Body of pancreas (tissue), 4 donors: ENCODE results near the gene PRSS36. TPM values are rescaled to one million over a fixed set of nuclear protein-coding genes. Genes with fewer than 3 reads are reported as not detected.
A peak's percentile ranks its signal among the peaks of the same experiment; 100 is the strongest.

Experiments used
- ATAC-seq: fragments of 150-250 bp; one replicate; pipeline ENCODE4 v1.9.1; 2016
- DNase-seq, 4 donors: peaks; one replicate each; pipeline ENCODE4 v3.0.0-alpha.2; 2019
- H3K27ac ChIP-seq, 4 donors: fragments of 200-600 bp; sonication (generic); 1 replicate in 3 of 4; 2 replicates in 1 of 4; pipeline versions ENCODE4 v1.5.1 to v1.6.1; 2016 to 2019; ENCODE audit warnings: mild to moderate bottlenecking in 1 of 4, mixed read lengths in 1 of 4, moderate library complexity in 1 of 4
- H3K27me3 ChIP-seq, 2 donors: fragments of 200-600 bp; sonication (generic); one replicate each; pipeline ENCODE4 v1.6.0; 2016; ENCODE audit warnings: mild to moderate bottlenecking in 1 of 2
- H3K36me3 ChIP-seq, 2 donors: fragments of 200-600 bp; sonication (generic); replicated peaks in 1 of 2; 2 replicates each; pipeline ENCODE4 v1.5.1; 2016; ENCODE audit warnings: low read depth in 2 of 2; ENCODE audit not compliant: insufficient read depth in 1 of 2
- H3K4me1 ChIP-seq: fragments of 200-600 bp; sonication (generic); one replicate; pipeline ENCODE4 v1.6.0; 2016
- H3K4me3 ChIP-seq, 2 donors: fragments of 200-600 bp; sonication (generic); 1 replicate in 1 of 2; 2 replicates in 1 of 2; pipeline ENCODE4 v1.5.1; 2016 to 2019
- H3K9me3 ChIP-seq, 3 donors: fragments of 200-600 bp; sonication (generic); 1 replicate in 2 of 3; 2 replicates in 1 of 3; pipeline ENCODE4 v1.5.1; 2016
- POLR2A ChIP-seq, 3 donors: fragments of 450-650 bp; IDR thresholded peaks; one replicate each; pipeline ENCODE4 v1.6.1; 2016; ENCODE audit warnings: antibody characterized with exemption in 3 of 3, mild to moderate bottlenecking in 2 of 3
- WGBS, 2 donors: methylation state at CpG; one replicate each; pipeline ENCODE4 v1.1.5; 2017; 5-methylcytosine and 5-hydroxymethylcytosine counted together
- intact Hi-C: fragments of 100-400 bp; cut with DNase I; formaldehyde crosslinking; loops from one replicate; pipeline ENCODE4 v1.15.1; 2023
- total RNA-seq, 2 donors: library from RNA; depleted of rRNA; stranded (reverse); fragments of >200 nt; gene quantifications; one replicate each; pipeline ENCODE4 v1.1.0, GENCODE V29; 2016
- TF ChIP-seq, protein P1 (sequence below), 7 experiments: fragments of 450-650 bp in 4 of 7; fragments of 200-600 bp in 3 of 7; sonication (generic) in 3 of 7; IDR thresholded peaks; one replicate each; pipeline ENCODE4 v1.5.1; 2016 to 2019; ENCODE audit warnings: antibody characterized with exemption in 7 of 7

PRSS36 gene
- total RNA-seq, 2 donors from 2014 or later: 0.52 to 65.3 TPM

DNA sequence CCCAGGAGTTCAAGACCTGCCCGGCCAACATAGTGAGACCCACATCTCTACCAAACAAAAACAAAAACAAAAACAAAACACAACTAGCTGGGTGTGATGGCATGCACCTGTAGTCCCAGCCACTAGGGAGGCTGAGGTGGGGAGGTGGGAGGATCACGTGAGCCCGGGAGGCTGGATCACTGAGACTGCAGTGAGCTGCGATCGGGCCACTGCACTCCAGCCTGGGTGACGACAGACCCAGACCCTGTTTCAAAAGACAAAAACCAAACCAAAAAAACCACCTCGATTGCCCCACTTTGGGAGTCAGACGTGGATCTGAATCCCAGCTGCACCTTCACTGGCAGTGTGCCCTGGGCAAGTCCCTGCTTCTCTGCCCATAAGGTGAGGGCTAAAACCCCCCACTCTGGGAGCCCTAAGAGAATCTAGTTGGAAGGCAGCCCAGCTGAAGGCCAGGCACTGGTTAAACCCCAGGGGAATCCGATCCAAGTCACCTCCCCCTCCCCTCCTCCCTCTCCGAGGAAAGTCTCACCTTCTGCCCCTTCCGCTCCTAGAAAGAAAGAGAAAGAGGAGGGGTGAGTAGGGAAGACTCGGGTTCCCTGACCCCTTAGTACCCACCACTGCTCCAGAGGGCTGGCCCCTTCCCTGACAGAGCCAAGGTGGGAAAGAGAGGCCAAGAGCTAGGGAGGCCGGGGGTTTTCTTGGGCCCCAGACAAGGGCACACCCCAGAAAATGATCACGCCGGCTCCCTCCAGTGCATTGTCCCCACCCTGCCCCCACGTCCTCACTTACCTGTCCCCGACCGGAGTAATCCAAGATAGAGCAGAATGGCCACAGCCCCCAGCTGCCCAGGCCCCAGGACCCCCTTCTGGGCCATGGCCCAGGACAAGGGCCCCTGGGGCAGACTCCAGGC, 15.0 kb downstream of the PRSS36 start:
- H3K4me3 ChIP-seq: peak overlapping the region; percentile 44 to 95
- 7 to 18% methylated on average over 18 of the region's 18 CpGs for WGBS, 2 donors
- H3K27ac ChIP-seq: peak overlapping the region; percentile 94 to 99 (median 94)
- no peaks in the 10 kb centered on the region for H3K27me3 ChIP-seq
- ATAC-seq: peak; percentile 40
- no peaks in the 10 kb centered on the region for H3K9me3 ChIP-seq
- intact Hi-C loops: no loop called here
- peak; percentile 72 to 93 (median 91) for TF ChIP-seq POLR2A (IDR thresholded peaks at IDR 0.05)
- TF ChIP-seq, protein P1, sequence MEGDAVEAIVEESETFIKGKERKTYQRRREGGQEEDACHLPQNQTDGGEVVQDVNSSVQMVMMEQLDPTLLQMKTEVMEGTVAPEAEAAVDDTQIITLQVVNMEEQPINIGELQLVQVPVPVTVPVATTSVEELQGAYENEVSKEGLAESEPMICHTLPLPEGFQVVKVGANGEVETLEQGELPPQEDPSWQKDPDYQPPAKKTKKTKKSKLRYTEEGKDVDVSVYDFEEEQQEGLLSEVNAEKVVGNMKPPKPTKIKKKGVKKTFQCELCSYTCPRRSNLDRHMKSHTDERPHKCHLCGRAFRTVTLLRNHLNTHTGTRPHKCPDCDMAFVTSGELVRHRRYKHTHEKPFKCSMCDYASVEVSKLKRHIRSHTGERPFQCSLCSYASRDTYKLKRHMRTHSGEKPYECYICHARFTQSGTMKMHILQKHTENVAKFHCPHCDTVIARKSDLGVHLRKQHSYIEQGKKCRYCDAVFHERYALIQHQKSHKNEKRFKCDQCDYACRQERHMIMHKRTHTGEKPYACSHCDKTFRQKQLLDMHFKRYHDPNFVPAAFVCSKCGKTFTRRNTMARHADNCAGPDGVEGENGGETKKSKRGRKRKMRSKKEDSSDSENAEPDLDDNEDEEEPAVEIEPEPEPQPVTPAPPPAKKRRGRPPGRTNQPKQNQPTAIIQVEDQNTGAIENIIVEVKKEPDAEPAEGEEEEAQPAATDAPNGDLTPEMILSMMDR (IDR thresholded peaks at IDR 0.05): peak in 5 of 7 experiments; percentile 17 to 78 (median 54)
- DNase-seq: peak; percentile 77 to 85 (median 84)
- H3K4me1 ChIP-seq: peaks cover 71% of the 10 kb centered on the region
- H3K36me3 ChIP-seq: peaks cover 0 to 4% of the 10 kb centered on the region in 2 donors

DNA sequence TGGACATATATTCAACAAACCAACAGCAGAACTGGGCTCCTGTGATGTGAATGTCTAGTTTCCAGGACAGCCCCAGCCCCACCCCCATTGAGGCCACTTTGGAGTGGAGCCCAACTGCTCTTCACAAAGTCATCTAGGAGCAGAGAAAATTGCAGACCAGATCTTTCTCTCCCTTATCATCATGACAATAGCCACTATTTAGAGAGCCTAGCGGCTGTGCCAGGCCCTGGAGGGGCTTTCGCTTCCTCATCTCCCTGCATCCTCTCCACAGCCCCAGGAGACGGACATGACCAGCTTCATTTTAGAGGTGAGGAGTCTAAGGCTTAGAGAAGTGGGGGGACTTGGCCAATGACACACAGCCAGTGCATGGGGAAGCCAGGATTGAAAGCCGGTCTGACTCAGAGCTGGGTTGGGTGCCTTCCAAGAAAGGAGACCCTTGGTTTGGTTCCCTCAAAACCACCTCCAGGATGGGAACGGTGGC, 15.7 kb downstream of the PRSS36 start:
- Histone ChIP-seq H3K4me1 (peaks cover 74% of the 10 kb centered on the region), H3K9me3 (no peaks in the 10 kb centered on the region), H3K27ac (peak overlapping the region; percentile 94 to 99 (median 94)), H3K27me3 (no peaks in the 10 kb centered on the region), H3K36me3 (peaks cover 0 to 4% of the 10 kb centered on the region in 2 donors), H3K4me3 (peak overlapping the region; percentile 3 to 95)
- no peak for TF ChIP-seq POLR2A (IDR thresholded peaks at IDR 0.05)
- TF ChIP-seq, protein P1 (IDR thresholded peaks at IDR 0.05): no peak
- intact Hi-C loops: no loop called here
- peak in 3 of 4 donors; percentile 37 to 60 (median 56) for DNase-seq
- no peak for ATAC-seq
- WGBS, 2 donors: 1 to 5% methylated on average over 4 to 5 of the region's 5 CpGs

DNA sequence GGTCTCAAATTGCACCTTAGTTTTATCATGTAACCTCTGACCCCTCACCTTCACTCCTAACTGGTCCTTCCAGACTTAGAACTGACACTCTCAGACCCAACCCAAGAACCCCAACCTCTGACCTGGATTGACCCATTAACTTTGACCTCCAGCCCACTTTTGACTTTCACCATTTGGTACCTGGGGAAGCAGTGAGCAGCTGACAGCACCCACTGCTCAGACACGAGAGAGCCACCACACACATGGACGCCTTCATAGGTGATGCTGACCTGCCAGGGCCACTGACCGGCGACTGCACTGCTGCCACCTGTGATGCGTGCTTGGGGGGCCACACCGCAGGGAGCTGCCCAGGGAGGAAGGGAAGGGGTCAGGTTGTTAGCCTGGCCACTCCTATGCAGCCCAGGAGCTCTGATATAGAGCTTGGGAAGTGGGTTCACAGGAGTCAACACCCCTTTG, 16.8 kb downstream of the PRSS36 start:
- no peak for DNase-seq
- no peak for ATAC-seq
- Histone ChIP-seq H3K27ac (peak overlapping the region; percentile 94 to 99 (median 94)), H3K9me3 (no peaks in the 10 kb centered on the region), H3K36me3 (peaks cover 0 to 4% of the 10 kb centered on the region in 2 donors), H3K4me3 (no peak overlapping the region), H3K27me3 (no peaks in the 10 kb centered on the region), H3K4me1 (peaks cover 74% of the 10 kb centered on the region)
- 70 to 83% methylated on average over 2 to 6 of the region's 6 CpGs for WGBS, 2 donors
- intact Hi-C loops: no loop called here
- no peak for TF ChIP-seq POLR2A (IDR thresholded peaks at IDR 0.05)
- TF ChIP-seq, protein P1 (IDR thresholded peaks at IDR 0.05): no peak

DNA sequence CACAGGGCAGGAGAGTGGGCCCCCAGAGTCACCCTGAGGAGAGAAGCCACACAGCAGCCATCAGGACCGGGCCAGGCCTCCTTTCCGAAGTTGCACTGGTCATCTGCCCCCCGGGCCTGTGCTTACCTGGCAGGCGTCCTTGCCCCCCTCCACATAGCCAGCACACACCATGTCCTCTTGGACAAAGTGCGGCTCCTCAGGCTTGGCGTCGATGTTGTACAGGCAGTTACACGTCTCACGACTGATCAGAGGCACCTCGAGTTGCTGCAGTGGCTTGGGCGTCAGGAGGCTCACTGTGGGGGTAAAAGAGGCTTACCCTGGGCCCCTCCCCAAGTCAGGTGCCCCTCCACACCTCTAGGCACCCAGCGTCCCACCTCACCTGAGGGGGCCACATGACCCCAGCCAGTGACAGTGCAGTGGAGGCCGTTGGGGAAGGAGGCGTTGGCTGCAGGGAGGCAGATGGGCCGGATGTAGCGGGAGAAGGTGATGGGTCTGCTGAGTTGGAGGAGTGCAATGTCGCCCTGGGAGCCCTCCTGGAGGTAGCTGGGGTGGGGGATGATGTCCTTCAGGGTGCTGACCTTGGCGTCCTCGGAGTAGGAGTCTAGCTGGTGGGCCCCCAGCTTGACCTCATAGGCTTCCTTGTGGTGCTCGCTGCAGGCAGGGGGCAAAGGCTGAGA, 17.4 kb downstream of the PRSS36 start:
- no peaks in the 10 kb centered on the region for H3K27me3 ChIP-seq
- intact Hi-C loops: no loop called here
- peaks cover 76% of the 10 kb centered on the region for H3K4me1 ChIP-seq
- DNase-seq (no peak), ATAC-seq (no peak)
- H3K9me3 ChIP-seq: no peaks in the 10 kb centered on the region
- peaks cover 0 to 4% of the 10 kb centered on the region in 2 donors for H3K36me3 ChIP-seq
- H3K4me3 ChIP-seq: no peak overlapping the region
- WGBS, 2 donors: 73 to 80% methylated on average over 13 to 17 of the region's 20 CpGs
- peak overlapping the region; percentile 89 to 98 (median 94) for H3K27ac ChIP-seq
- TF ChIP-seq, protein P1 (IDR thresholded peaks at IDR 0.05): no peak
- TF ChIP-seq POLR2A (IDR thresholded peaks at IDR 0.05): peak in 1 of 3 donors; percentile 3
